Panc1 (cell line): Measurements from ENCODE around the gene ABHD14A.
A peak's percentile ranks its signal among the peaks of the same experiment; 100 is the strongest.

Experiments
- CTCF ChIP-seq: fragments of 450-650 bp; IDR thresholded peaks from 2 replicates; pipeline ENCODE4 v1.5.1; 2017; ENCODE audit warnings: mild to moderate bottlenecking
- SIN3A ChIP-seq: IDR thresholded peaks from 2 replicates; pipeline ENCODE4 v1.6.1; 2012; ENCODE audit warnings: low read depth, mild to moderate bottlenecking, low read length, moderate library complexity, borderline replicate concordance; ENCODE audit not compliant: insufficient read depth
- TF ChIP-seq, protein P1 (sequence below), 2 experiments: IDR thresholded peaks; 2 replicates each; pipeline ENCODE4 v1.6.1; 2011 to 2012; ENCODE audit warnings: low read depth in 2 of 2, control low read depth in 1 of 2, low read length in 1 of 2, mild to moderate bottlenecking in 1 of 2, moderate library complexity in 1 of 2; ENCODE audit not compliant: insufficient read depth in 1 of 2

GRCh38 chr3:51995346-51996163 lies 20.7 kb downstream of the ABHD14A start, which contains the start of gene RPL29:
- TF ChIP-seq CTCF = no peak
- TF ChIP-seq SIN3A = 0 out of 2 replicates have a peak, but pooled peaks have one; percentile 22
- TF ChIP-seq, protein P1, sequence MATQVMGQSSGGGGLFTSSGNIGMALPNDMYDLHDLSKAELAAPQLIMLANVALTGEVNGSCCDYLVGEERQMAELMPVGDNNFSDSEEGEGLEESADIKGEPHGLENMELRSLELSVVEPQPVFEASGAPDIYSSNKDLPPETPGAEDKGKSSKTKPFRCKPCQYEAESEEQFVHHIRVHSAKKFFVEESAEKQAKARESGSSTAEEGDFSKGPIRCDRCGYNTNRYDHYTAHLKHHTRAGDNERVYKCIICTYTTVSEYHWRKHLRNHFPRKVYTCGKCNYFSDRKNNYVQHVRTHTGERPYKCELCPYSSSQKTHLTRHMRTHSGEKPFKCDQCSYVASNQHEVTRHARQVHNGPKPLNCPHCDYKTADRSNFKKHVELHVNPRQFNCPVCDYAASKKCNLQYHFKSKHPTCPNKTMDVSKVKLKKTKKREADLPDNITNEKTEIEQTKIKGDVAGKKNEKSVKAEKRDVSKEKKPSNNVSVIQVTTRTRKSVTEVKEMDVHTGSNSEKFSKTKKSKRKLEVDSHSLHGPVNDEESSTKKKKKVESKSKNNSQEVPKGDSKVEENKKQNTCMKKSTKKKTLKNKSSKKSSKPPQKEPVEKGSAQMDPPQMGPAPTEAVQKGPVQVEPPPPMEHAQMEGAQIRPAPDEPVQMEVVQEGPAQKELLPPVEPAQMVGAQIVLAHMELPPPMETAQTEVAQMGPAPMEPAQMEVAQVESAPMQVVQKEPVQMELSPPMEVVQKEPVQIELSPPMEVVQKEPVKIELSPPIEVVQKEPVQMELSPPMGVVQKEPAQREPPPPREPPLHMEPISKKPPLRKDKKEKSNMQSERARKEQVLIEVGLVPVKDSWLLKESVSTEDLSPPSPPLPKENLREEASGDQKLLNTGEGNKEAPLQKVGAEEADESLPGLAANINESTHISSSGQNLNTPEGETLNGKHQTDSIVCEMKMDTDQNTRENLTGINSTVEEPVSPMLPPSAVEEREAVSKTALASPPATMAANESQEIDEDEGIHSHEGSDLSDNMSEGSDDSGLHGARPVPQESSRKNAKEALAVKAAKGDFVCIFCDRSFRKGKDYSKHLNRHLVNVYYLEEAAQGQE (IDR thresholded peaks at IDR 0.05; ENCODE audit: insufficient read depth in 1 of 2, low read depth in 2 of 2, low read length in 1 of 2) = no peak; a peak in 1 of 4 replicates
